Right lobe of liver (tissue), 4 donors: ENCODE measurements around the gene TULP1.

Experiments
- CTCF ChIP-seq, 4 donors: fragments of 200-600 bp in 3 of 4; fragments of 450-650 bp in 1 of 4; IDR thresholded peaks; one replicate each; pipeline versions ENCODE4 v1.5.1 to v1.8.0; 2016 to 2022; ENCODE audit warnings: antibody characterized with exemption in 4 of 4, mild to moderate bottlenecking in 2 of 4
- POLR2A ChIP-seq: fragments of 450-650 bp; IDR thresholded peaks from one replicate; pipeline ENCODE4 v1.6.1; 2017; ENCODE audit warnings: antibody characterized with exemption, mild to moderate bottlenecking
- donor health status: DM: no; HTN: no; CAD: no.
- donor health status: DM: no; HTN: no; CAD: no.
- donor health status: DM: no; HTN: yes; CAD: no.

DNA sequence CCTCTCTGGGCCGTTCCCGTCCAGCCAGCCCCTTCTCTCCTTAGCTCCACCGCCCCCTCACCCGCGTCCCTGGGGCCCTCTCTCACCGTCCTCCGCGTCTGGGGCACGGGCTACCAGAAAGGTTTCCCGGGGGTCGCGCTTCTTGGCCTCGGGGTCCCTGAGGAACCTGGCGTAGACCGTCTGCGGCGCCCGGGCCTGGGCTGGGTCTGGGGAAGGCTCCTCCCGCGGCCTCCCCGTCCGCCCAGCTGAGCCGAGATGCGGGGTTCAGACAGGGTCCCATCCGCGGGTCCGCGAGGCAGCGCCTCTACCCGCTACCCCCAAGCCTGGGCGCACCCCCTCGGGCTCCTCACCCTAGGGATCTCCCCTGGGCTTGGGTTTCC lies 1.1 kb downstream of the TULP1 start:
- TF ChIP-seq CTCF (IDR thresholded peaks at IDR 0.05): no peak
- TF ChIP-seq POLR2A: no peak
